ENCODE data around the gene PALD1. TPM values are rescaled to one million over a fixed set of nuclear protein-coding genes. Genes with fewer than 3 reads are reported as not detected.
"Not testable (repeated sequence)": the region's sequence is repeated elsewhere in the genome, so short reads cannot be mapped to it uniquely, and the experiment has no call there.

PALD1 gene
- total RNA-seq, 2 experiments from 2014 or later, result 6.6 to 6.8 TPM

GRCh38 chr10:70613941-70614340 is 135.4 kb downstream of the PALD1 start:
- CTCF ChIA-PET, result interaction anchor here (0.8 kb wide), 1 partner anchor 145 kb away, joined by 3 read pairs; no protein-coding TSS in a partner anchor

GRCh38 chr10:70614364-70614763 is 135.8 kb downstream of the PALD1 start:
- POLR2A ChIA-PET, result interaction anchor here (1.0 kb wide), 1 partner anchor 38 kb away, joined by 4 read pairs; no protein-coding TSS in a partner anchor
- ATAC-seq; H3K9me3 Mint-ChIP-seq; H3K27me3 Mint-ChIP-seq; H3K36me3 Mint-ChIP-seq (ENCODE audit: low read depth); DNase-seq; H3K4me3 Mint-ChIP-seq: not testable (repeated sequence)
- H3K27ac Mint-ChIP-seq, result peak overlapping the region; percentile 17
- CTCF ChIA-PET, result interaction anchor here (0.6 kb wide), 1 partner anchor 8 kb away, joined by 3 read pairs; no protein-coding TSS in a partner anchor
- intact Hi-C loops (cut with micrococcal nuclease), result loop anchor here (10.0 kb wide), 1 partner anchor 60 kb away; no protein-coding TSS in a partner anchor
- H3K4me1 Mint-ChIP-seq (ENCODE audit: low read depth), result peaks cover 80% of the 10 kb centered on the region

More at GRCh38 chr10:70613941-70614340, 135.4 kb downstream of the PALD1 start:
- H3K9me3 Mint-ChIP-seq, result peaks cover 1% of the 10 kb centered on the region
- peak overlapping the region; percentile 17 for H3K27ac Mint-ChIP-seq
- H3K36me3 Mint-ChIP-seq (ENCODE audit: low read depth), result no peaks in the 10 kb centered on the region
- POLR2A ChIA-PET, result interaction anchor here (1.0 kb wide), 1 partner anchor 37 kb away, joined by 4 read pairs; no protein-coding TSS in a partner anchor
- H3K27me3 Mint-ChIP-seq, result no peaks in the 10 kb centered on the region
- peaks cover 76% of the 10 kb centered on the region for H3K4me1 Mint-ChIP-seq (ENCODE audit: low read depth)
- ATAC-seq, result peak; percentile 21
- intact Hi-C loops (cut with micrococcal nuclease), result loop anchor here (10.0 kb wide), 1 partner anchor 59 kb away; no protein-coding TSS in a partner anchor
- no peak overlapping the region for H3K4me3 Mint-ChIP-seq
- no peak for DNase-seq
- TF ChIP-seq CTCF (IDR thresholded peaks at IDR 0.05), result no peak

- no peaks in the 10 kb centered on the region for H3K27me3 Mint-ChIP-seq
- no peak overlapping the region for H3K4me3 Mint-ChIP-seq
- peaks cover 4% of the 10 kb centered on the region for H3K9me3 Mint-ChIP-seq
- ATAC-seq, result no peak
- no peak overlapping the region for H3K27ac Mint-ChIP-seq
- intact Hi-C loops (cut with micrococcal nuclease), result loop anchor here (10.0 kb wide), 1 partner anchor 60 kb away; no protein-coding TSS in a partner anchor
- H3K4me1 Mint-ChIP-seq (ENCODE audit: low read depth), result peaks cover 75% of the 10 kb centered on the region
- no peaks in the 10 kb centered on the region for H3K36me3 Mint-ChIP-seq (ENCODE audit: low read depth)
- POLR2A ChIA-PET, result no interaction called here
- no peak for DNase-seq
- TF ChIP-seq CTCF (IDR thresholded peaks at IDR 0.05), result no peak
- CTCF ChIA-PET, result interaction anchor here (1.0 kb wide), 1 partner anchor 18 kb away, joined by 3 read pairs; no protein-coding TSS in a partner anchor
Observed at GRCh38 chr10:70615211-70615610, 136.6 kb downstream of the PALD1 start.

- Mint-ChIP-seq H3K4me3 (no peak overlapping the region), H3K27me3 (no peaks in the 10 kb centered on the region), H3K4me1 (ENCODE audit: low read depth) (peaks cover 68% of the 10 kb centered on the region), H3K36me3 (ENCODE audit: low read depth) (no peaks in the 10 kb centered on the region), H3K9me3 (peaks cover 4% of the 10 kb centered on the region), H3K27ac (peak overlapping the region; percentile 81)
- ChIA-PET POLR2A (interaction anchor here (0.7 to 1.2 kb wide), 3 partner anchors 14 to 56 kb away, joined by 3 to 4 read pairs (median 3); partner anchors contain the start of gene PRF1), CTCF (interaction anchor here (1.0 to 1.4 kb wide), 4 partner anchors 18 to 142 kb away, joined by 3 to 5 read pairs (median 3); no protein-coding TSS in a partner anchor)
- no peak for TF ChIP-seq CTCF (IDR thresholded peaks at IDR 0.05)
- ATAC-seq (no peak), DNase-seq (no peak)
- intact Hi-C loops (cut with micrococcal nuclease), result loop anchor here (10.0 kb wide), 1 partner anchor 61 kb away; no protein-coding TSS in a partner anchor
Observed at GRCh38 chr10:70615784-70616522, 137.4 kb downstream of the PALD1 start.

GRCh38 chr10:70616761-70617160 is 138.2 kb downstream of the PALD1 start:
- H3K36me3 Mint-ChIP-seq (ENCODE audit: low read depth), result no peaks in the 10 kb centered on the region
- POLR2A ChIA-PET, result interaction anchor here (0.7 to 1.3 kb wide), 4 partner anchors 15 to 139 kb away, joined by 3 to 4 read pairs (median 3); partner anchors contain the start of gene PRF1
- intact Hi-C loops (cut with micrococcal nuclease), result loop anchor here (10.0 kb wide), 1 partner anchor 62 kb away; no protein-coding TSS in a partner anchor
- H3K9me3 Mint-ChIP-seq, result peaks cover 3% of the 10 kb centered on the region
- TF ChIP-seq CTCF (IDR thresholded peaks at IDR 0.05), result no peak
- no peaks in the 10 kb centered on the region for H3K27me3 Mint-ChIP-seq
- peaks cover 66% of the 10 kb centered on the region for H3K4me1 Mint-ChIP-seq (ENCODE audit: low read depth)
- DNase-seq, result no peak
- CTCF ChIA-PET, result interaction anchor here (1.1 to 1.4 kb wide), 4 partner anchors 38 to 142 kb away, joined by 3 to 5 read pairs (median 3); no protein-coding TSS in a partner anchor
- peak; percentile 47 for ATAC-seq
- peak overlapping the region; percentile 81 for H3K27ac Mint-ChIP-seq
- no peak overlapping the region for H3K4me3 Mint-ChIP-seq

Other genes starting within 250 kb of the PALD1 start
- 100 to 1,000 TPM; 357 to 368 TPM for gene PPA1, start 245.3 kb upstream of the PALD1 start, total RNA-seq
- gene NPFFR1, start 194.8 kb upstream of the PALD1 start, total RNA-seq, result not detected
- gene LRRC20, start 96.1 kb upstream of the PALD1 start, total RNA-seq, result 10 to 100 TPM; 10.6 to 14.0 TPM
- gene EIF4EBP2, start 74.6 kb upstream of the PALD1 start, total RNA-seq, result 10 to 100 TPM; 23.5 to 24.0 TPM
- gene NODAL, start 37.1 kb upstream of the PALD1 start, total RNA-seq, result not detected
- 100 to 1,000 TPM; 107 to 113 TPM for gene PRF1, start 124.0 kb downstream of the PALD1 start, total RNA-seq
- under 1 TPM; 0.16 to 0.25 TPM for gene ADAMTS14, start 193.7 kb downstream of the PALD1 start, total RNA-seq